Stimulated activated CD4-positive, alpha-beta T cell treated with anti-CD3 and anti-CD28 coated beads, Interleukin-4, amount 100 ng/mL, for 1 hour (primary cell): ENCODE measurements around the gene PALS2.

ENCODE experiments used
- DNase-seq: peaks from one replicate; pipeline ENCODE4 v3.0.0-alpha.2; 2020

PALS2 gene, protein sequence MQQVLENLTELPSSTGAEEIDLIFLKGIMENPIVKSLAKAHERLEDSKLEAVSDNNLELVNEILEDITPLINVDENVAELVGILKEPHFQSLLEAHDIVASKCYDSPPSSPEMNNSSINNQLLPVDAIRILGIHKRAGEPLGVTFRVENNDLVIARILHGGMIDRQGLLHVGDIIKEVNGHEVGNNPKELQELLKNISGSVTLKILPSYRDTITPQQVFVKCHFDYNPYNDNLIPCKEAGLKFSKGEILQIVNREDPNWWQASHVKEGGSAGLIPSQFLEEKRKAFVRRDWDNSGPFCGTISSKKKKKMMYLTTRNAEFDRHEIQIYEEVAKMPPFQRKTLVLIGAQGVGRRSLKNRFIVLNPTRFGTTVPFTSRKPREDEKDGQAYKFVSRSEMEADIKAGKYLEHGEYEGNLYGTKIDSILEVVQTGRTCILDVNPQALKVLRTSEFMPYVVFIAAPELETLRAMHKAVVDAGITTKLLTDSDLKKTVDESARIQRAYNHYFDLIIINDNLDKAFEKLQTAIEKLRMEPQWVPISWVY

DNA sequence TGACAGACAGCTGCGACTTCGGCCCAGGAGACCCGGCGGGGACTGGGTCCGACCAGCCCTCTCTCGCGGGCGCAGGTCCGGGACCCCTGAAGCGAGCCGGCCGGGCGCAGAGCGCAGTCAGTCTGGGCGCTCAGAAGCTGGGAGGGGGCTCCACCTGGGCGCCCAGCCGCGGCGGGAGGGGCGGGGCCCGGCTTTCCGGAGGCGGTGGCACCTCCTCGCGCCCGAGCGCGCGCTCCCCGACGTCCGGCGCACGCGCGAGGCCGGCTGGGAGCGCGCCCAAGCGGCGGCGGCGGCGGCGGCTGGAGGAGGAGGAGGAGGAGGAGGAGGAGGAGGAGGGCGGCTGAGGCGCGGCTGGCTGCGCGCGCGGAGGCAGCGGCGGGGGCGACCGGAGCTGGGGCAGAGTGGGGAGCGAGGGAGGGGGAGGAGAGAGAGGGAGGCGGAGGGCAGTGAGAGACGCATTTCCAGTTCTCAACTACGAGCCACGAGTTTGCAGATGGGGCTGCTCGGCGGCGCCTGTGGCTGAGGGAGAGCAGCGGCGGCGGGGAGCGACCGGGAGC is at the start of gene PALS2:
Gene PALS2, plus strand, starts transcription at position 456 of the 557 bp plus-strand sequence. CDS start 50,216 bp downstream, outside the sequence.
- peak; percentile 76 for DNase-seq

DNA sequence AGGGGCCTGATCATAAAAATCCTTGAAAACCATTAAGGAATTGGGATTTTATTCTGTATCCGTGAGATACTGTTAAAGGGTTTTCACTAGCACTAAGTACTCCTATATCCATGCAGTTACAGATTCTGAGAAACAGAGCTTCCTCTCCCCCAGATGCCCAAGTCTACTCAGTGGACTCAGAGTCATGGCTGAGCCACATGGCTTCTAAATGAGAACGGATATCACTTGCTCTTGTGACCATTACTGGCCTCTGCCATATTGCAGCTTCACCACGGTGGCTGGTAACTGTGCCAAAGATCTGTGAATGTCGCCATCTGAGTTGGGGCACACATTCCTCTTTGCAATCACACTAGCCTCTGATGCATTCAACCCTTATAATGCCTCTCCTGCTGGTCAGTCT is 42.0 kb upstream of the PALS2 start:
- no peak for DNase-seq

GRCh38 chr7:24536682-24537081 is 36.6 kb upstream of the PALS2 start:
- no peak for DNase-seq

DNA sequence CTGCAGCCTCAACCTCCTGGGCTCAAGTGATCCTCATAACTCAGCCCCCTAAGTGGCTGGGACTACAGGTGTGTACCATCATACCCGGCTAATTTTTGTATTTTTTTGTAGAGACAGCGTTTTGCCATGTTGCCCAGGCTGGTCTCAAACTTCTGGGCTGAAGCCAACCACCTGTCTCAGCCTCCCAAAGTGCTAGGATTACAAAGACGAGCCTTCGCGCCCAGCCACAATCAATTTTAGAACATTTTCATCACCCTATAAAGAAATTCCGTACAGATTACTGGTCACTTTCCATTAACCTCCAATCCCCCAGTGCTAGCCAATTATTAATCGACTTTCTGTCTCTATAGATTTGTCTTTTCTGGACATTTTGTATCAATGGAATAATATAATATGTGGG is 32.3 kb upstream of the PALS2 start:
- no peak for DNase-seq

DNA sequence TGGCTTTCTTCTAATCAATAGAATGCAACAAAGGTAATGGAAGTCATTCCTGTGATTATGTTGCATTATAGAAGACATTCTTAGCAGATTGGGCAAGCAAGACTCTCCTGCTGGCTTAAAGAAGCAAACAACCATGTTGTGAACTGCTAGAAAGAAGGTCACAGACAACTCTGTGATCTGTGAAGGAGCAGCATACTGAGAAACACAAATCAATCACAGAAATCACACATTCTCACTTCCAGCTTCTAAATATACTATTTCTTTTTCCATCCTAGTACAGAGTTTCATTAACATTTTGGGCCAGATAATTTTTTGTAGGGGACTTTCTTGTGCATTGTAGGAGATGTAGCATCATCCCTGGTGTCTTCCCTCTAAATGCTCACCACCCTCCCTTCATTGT is 28.0 kb upstream of the PALS2 start:
- no peak for DNase-seq

DNA sequence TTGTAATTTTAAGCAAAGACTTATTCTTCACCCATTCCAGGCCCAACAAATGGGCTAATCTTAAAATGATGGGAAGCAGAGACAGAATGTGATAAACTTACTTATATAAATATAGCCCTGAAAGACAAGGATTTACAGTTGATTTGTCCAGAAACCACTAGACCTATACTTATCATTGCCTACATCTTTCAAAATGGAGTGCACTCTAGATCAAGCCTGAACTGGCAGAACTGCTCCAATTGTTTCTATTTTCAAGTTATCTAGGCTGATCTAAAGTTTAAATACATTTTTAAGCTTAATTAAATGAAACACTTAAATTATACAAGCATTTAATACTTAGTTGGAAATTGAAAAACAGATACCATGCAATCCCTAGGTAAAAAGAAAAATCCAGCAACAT is 24.9 kb upstream of the PALS2 start:
- no peak for DNase-seq

- no peak for DNase-seq
Measured at GRCh38 chr7:24549991-24550390, 23.3 kb upstream of the PALS2 start.

GRCh38 chr7:24555184-24555583 is 18.1 kb upstream of the PALS2 start:
- DNase-seq: no peak

GRCh38 chr7:24555719-24556118 is 17.5 kb upstream of the PALS2 start:
- no peak for DNase-seq

DNA sequence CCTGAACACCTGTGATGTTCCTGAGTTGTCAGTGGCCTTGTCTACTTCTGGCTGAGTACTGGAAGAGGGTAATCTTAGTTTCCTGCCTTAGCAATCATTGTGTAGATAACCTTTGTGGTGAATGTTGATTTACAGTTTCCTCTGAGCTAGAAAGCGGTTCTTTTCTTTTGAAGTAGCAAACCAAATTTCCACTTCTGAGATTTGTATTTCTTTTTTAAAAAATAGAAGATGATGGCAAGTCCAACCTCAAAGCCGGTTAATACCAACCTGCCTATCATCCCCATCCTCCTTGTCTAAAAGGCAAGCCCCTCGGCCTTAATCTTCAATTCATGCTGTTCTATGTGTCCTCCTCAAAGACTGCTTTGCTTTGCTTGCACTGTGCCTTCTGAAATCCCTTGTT is 12.5 kb upstream of the PALS2 start:
- DNase-seq: no peak

- no peak for DNase-seq
Measured at GRCh38 chr7:24566274-24566673, 7.0 kb upstream of the PALS2 start.

DNA sequence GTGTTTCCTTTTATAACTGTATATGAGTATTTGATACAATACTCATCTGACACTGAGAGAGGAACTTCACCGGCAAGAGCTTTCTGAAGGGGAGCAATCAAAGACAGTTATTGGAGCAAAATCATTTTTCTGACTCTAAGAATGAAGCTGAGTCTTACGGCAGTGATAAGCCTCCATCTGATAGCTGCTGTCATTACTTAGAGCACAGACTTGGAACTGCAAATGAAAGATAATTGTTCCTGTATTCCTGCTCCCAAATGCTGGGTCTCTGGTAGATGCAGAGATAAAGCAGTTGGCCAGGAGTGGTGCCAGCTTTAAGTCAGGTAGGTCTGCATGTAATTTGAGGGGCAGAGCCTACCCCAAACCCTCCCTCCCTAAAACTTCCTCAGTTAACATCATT is 2.3 kb upstream of the PALS2 start:
- DNase-seq: no peak

- no peak for DNase-seq
Measured at GRCh38 chr7:24572016-24572392, 1.2 kb upstream of the PALS2 start.

DNA sequence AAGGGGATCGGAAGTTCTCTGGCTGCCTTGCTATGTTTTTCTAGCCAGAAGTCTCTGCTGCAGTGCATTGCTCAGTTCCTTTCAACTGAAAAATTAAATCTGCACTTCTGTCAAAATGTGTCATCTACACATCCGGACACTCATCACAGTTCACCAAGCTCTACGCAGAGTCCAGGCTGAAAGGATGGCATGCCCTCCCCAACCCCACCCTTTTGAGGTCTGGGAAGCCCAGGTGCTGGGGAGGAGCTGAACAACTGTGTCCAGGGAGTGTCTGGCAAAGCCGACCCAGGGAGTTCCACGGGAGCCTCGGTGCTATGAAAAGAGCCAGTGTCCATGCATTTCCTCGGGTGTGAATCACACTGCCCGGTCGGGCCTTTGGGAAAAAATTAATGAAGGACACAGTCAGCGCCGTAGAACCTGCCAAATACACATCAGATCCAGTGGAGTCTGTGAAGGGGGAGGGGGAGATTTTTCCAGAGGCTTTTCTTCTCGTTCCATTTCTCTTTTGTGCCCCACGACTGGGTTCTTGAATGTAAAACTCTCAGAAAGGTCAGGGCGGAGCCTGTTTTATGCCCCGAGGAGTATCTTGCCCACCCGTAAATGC is 757 bp upstream of the PALS2 start:
- peak; percentile 7 for DNase-seq

GRCh38 chr7:24573554-24574338 is 494 bp downstream of the PALS2 start:
- DNase-seq: peak; percentile 49

DNA sequence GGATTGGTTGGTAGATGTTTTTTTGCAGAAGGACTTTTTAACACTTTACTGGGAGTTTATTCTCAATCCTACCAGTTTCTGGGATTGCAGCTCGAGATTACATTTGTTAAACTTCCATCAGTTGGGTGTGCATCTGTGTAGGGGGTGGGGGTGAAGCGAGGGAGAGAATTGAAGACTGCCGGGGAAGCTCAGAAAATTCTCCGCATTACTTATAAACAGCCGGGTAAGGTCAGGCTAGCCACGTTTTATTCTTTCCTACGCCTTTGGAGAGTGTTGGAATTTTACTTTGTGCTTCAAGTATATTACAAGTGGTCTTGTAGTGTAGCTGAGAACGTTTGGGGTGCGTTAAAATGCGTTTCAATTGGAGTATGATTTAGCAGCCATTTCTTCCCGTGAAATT is 1.1 kb downstream of the PALS2 start:
- no peak for DNase-seq

- DNase-seq: no peak
Measured at GRCh38 chr7:24574950-24575349, 1.7 kb downstream of the PALS2 start.

GRCh38 chr7:24576171-24577025 is 3.1 kb downstream of the PALS2 start:
- no peak for DNase-seq

DNA sequence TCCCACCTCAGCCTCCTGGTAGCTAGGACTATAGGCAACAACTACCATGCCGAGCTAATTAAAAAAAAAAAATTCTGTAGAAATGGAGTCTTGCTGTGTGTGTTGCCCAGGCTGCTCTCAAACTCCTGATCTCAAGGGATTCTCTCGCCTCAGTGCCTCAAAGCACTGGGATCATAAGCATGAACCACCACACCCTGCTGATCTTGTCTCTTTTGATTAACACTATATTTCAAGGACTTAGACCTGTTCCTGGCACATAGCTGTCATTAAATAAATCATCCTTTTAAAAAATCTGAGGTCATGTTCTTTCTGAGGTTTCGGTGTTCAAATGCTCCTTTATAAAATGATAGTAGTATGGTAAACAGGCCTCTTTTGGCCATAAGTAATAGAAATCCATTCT is 4.8 kb downstream of the PALS2 start:
- no peak for DNase-seq

- DNase-seq: no peak
Measured at GRCh38 chr7:24580283-24580946, 7.2 kb downstream of the PALS2 start.

GRCh38 chr7:24582166-24582565 is 8.9 kb downstream of the PALS2 start:
- DNase-seq: no peak

DNA sequence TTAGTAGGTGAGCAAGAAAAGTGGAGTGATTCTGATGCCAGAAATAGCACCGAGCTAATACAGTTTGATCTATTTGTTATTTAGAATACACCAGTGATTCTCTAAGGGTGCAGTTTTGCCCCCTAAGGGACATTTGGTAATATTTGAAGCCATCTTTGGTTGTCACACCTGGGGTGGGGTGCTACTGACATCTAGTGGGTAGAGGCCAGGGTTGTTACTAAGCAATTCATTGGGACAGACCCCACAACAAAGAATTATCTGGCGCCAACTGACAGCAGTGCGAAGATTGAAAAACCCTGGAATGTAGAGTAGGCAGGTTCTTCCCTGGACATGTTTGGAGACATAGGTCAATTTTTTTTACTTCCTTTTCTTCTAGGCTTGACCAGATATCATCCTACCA is 14.6 kb downstream of the PALS2 start:
- peak; percentile 20 for DNase-seq
